SIG-M5 (cell line): Measurements from ENCODE around the gene NNT.
A peak's percentile ranks its signal among the peaks of the same experiment; 100 is the strongest.
"Not testable (repeated sequence)": the region's sequence is repeated elsewhere in the genome, so short reads cannot be mapped to it uniquely, and the experiment has no call there.

Source experiments
- DNase-seq: peaks from one replicate; lab custom pipeline; 2025; lab: John Stamatoyannopoulos, UW

The NNT gene

DNA sequence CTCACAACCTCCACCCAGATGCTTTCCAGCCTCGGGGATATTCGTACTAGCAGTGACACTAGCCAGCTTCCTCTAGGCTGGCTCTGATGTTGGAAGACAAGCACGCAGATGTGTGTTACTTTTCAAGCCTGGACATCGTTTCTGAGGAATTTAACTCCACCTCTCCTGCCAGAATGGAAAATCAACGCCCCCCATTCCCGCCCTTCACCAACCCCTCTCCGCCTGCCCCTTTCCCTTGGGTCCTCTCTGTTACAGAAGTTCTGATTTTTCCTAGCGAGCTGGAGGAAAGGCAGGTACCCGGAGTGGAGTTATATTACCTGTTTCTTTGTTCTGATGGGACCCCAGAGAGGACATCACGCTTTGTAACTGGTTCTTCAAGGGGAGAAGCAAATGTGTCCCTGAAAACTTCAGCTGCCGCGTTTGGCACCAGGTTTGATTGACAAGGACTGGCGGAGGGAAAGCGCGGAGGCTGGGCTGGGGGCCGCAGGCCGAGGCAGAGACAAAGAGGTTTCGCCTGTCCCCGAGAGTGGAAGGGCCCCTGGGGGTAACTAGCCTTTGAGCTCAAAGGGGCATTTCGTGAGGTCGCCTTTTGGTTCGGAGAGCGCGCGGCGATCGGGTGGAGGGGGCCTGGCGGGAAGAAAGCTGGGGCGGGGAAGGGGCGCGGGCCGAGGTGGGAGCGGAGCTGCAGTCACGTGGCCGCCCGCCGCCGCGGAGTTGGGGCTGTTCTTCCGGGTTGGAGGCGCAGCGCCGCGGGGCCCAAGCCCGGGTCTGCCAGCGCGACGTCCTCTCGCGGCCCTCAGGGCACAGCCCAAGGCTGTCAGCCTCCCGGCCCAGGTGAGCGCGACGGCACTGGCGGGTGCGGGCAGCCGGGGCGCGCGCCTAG is at the start of gene NNT:
TSS of gene NNT (plus strand) at position 720 of the 883 bp plus-strand sequence. CDS start 6,016 bp downstream, outside the sequence.
- no peak for DNase-seq

DNA sequence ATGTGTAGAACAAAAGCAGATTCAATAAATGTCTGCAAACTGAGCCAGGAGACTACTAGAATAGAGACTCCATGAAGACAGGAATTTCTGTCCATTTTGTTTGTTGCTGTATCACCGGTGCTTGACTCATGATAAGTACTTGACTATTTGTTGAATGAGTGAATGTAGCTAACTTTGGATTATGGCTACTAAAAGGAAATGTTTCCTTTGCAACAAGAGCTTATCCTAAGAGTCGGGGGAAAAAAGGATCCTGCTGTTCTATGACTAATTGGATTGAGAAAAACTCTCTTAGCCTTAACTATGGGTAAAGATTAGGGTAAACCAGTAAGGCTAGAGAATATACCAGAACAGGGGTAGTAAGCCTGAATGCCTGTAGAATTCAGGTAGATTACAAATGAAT is 49.6 kb upstream of the NNT start:
- no peak for DNase-seq

DNA sequence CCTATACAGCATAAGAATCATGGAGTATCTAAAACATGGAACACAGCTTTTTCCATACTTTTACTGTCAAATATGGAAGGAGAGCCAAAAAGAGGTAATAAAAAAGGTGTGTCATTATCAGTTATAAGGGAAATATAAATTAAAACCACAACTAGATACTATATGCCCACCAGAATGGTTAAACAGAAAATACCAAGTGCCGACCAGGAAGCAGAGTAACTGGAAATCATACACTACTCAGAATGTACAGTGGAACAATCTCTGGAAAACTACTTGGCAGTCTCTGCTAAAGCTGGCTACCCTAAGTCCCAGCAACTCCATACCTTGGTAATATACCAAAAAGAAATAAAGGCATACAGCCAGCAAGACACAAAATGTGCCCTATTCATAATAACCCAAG is 48.5 kb upstream of the NNT start:
- DNase-seq: no peak

DNA sequence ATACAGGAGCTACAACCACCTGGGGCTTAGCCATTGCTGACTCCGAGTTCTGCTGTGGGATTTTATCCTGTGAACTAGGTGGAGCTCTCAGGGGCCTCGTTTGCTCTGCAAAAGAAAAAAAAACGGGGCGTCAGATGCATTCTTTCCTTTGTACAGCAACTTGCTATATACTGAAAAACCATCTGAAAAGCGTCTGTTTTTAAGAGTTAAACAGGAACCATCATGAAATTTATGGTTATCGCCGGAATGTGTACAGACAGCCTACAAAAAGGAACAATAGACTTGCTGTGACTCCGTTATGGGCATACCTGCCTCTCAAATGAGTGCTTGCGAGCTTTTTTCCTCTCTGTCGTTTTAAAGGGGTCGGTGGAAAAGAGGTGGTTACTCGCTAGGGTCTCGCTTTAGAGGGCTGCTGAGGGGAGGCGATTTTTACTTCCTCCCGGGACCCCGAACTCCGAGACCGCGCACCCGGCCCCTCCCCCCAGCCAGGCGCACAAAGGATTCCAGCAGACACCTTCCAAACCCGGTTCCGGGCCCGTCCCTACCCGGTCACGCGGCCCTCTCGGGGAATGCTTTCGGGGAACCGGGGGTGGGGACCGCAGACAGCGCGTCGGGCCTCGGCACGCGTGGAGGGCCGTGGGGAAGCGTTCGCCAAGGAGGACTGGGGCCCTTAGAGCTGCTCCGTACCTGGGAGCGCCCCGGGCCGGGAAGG is 46.9 kb upstream of the NNT start:
- DNase-seq: no peak

DNA sequence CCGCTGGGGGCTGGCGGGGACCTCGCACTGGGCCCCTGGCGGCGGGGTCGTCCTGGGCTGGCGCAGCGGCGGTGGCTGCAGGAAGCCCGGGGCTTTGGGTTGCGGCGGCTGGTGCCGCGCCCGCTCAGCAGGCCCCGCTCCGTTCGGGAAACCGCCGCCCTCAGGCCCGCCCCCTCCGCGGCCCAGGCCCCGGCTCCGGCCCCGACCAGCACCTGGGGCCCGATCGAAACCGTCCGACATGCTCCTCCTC is 46.4 kb upstream of the NNT start:
- not testable (repeated sequence) for DNase-seq

DNA sequence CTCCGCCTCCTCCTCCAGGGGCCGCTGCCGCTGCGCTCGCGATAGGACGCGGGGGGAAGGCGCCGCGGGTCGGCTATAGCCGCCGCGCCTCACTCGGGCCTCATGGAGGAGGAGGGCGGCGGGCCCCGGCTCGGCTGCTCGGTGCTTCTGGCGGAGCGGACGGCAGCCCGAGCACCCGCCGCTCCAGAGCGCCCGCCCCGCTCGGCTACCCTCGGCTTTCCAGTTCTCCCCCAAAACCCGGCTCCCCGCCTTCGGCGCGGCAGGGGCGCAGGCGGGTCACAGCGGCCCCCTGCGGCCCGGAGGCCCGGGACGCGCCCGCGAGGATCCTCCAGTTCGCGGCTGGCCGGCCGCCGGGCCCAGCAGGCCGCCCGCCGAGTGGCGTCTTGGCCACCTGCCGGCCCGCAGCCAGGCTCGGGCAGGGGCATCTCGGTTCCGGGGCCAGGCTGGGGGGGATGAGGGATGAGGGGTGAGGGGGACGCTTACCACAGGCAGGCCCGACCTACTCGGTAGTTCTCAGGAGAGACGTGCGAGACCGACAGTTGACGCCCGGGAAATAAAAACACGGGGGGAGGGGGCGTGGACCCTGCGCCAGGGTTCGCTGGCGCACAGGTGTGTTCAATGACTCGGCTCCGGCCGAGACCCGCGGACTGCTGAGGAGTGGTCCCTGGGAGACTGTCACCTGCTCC is 46.0 kb upstream of the NNT start, which contains the start of gene PAIP1:
TSS of gene PAIP1 (minus strand) at position 221 of the 686 bp plus-strand sequence. CDS start 231 bp downstream, outside the sequence.
- peak; percentile 40 for DNase-seq

DNA sequence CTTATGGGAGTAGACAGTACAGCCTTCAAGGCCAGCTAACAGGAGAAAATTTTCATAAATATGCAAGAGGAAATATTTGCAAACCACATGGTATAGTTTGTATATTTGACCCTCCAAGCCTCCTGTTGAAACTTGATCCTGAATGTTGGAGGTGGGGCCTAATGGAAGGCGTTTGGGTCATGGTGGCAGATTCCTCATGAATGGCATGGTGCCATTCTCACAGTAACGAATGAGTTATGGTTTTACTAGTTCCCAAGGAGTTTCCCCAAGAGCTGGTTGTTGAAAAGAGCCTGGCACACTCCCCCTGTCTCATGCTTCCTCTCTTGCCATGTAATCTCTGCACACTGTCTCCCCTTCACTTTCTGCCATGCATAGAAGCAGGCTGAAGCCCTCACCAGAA is 42.9 kb upstream of the NNT start:
- no peak for DNase-seq

DNA sequence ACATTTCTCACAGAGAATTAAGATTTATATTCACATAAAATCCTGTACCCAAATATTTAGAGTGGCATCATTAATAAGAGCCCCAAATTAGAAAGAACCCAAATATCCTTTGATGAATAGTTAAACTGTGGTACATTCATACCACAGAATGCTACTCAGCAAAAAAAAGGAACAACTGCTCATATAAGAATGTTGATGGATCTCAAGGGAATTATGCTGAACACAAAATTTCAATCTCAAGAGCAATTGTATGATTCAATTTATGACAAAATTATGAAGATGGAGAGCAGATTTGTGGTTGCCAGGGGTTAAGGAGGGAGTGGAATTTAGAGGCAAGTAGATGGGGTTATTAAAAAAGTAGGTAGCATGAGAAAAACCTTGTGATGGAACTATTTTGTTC is 41.6 kb upstream of the NNT start:
- no peak for DNase-seq

DNA sequence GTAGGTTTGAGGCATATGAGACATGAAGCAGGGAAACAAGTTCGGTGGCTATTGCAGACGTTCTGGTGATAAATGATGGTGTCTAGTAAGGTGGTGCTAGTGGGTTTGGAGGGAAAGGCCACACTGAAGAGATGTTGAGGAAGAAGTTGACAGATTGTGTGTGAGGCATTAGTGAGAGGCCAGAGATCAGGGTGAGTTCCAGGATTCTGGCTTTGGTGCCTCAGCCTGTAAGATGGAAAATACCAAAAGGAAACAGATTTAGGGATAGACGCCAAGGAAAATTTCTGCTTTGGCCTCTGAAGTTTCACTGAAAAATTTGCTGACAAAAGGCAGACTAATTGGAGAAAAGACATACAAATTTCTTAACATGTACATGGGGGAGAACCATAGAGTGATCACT is 39.7 kb upstream of the NNT start:
- no peak for DNase-seq

DNA sequence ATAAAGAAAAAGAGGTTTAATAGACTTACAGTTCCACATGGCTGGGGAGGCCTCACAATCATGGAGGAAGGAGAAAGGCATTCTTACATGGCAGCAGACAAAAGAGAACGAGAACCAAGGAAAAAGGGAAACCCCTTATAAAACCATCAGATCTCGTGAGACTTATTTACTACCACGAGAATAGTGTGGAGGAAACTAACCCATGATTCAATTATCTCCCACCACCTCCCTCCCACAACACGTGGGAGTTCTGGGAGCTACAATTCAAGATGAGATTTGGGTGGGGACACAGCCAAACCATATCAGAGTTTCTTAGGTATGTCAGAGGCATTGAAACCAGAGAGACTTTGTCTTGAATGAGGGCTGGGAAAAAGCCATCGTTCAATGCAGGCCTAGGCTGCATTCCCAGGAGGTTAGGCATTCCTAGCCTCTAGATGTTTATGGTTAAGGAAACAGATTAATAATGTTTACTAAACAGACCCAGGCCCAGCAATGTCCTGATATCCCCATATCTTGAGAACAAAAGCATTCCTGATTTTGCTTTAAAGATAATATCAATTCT is 38.6 kb upstream of the NNT start:
- DNase-seq: no peak

DNA sequence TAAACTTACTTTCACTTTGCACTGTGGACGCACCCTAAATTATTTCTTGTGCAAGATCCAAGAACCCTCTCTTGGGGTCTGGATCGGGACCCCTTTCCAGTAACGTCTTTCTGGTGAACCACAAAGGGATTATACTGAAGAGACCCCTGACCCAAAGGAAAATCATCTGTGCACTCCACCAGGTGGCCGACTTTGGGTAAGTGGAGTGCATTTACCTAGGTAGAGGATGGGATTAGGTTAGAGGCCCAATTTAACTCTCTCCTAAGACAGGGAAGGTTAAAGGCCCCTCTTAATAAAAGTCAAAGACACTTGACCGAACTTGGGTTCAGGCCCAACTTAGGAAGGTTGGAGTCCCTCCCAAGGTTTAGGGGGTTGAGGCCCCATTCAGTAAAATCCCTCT is 37.9 kb upstream of the NNT start:
- no peak for DNase-seq

DNA sequence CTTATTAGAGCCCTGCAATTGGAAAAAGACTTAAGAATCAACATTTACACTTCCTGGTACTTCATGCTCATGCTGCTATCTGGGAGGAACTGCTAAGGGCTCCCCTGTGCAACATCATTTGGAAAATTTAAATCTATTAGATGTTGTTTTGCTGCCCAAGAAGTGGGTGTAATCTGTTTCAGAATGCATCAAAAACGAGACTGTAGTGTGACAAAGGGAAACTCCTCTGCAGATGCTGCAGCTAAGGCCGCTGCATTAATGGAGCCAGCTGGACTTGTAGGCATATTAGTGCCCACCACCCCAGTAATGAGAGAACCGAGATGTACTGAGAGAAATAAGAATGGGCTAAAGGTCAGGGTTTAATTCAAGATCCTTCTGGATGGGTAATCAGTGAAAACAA is 35.0 kb upstream of the NNT start:
- DNase-seq: no peak

DNA sequence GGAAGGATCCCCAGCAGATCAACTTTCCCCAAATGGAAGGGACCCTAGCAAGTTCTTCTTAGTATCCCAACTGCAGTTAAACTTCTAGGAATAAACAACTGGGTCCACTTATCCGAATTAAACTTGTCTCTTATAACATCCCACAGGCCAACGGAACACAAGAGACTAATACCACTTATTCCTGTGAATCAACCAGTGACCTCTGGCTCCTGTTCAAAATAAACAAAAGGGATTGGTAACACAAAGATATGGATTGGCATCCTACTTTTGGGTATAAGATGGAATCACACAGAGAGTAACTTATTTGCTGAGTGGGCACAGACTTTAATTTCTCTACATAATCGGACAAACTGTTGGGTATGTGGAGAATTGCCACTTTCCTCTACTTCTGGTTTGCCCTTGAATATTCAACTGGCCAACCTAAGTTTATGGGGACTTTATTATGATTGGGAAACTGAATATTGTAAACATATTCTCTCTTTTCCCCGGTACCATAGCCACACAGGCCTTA is 33.7 kb upstream of the NNT start:
- no peak for DNase-seq

DNA sequence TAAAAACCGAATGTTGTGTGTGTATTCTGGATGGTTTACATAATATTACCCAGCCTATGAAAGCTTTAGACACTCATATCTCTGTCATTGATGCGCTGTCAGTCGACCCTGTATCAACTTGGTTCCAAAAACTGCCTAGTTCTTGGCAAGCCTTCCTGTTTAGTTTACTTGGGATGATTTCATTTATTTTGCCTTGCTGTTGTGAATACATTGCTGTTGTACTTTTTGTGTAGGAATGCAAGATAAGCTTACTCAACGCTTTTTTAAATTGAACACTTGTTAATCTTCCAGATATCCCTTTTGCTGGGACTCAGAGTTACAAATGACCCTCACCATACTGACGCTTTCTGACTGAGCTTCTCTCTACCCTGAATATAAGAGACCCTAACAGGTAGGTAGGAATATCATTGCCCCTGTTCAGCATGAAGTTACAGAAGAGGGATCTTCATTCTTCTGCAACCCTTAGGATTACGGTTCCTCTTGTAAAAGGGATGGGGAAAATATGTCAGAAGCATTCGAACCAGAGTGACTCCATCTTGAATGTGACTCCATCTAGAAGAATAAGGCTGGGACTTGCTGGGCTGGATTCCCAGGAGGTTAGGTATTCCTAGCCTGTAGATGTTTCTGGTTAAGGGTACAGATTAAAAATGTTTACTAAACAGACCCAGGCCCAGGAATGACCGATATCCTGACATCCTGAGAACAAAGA is 32.4 kb upstream of the NNT start:
- no peak for DNase-seq

DNA sequence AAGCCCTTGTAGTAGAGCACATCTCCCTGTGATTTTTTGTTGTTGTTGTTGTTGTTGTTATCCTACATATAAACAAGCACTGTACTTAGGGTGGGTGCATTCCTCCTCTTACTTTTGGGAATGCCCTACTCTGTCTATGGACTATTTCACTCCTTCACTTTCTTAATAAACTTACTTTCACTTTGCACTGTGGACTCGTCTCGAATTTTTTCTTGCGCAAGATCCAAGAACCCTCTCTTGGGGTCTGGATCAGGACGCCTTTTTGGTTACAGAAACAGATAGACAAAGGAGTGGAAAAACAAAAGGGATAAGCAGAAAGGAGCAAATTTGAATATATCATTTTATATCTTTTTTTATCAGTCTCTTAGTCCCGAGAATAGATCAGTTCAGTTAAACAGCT is 31.7 kb upstream of the NNT start:
- DNase-seq: no peak

DNA sequence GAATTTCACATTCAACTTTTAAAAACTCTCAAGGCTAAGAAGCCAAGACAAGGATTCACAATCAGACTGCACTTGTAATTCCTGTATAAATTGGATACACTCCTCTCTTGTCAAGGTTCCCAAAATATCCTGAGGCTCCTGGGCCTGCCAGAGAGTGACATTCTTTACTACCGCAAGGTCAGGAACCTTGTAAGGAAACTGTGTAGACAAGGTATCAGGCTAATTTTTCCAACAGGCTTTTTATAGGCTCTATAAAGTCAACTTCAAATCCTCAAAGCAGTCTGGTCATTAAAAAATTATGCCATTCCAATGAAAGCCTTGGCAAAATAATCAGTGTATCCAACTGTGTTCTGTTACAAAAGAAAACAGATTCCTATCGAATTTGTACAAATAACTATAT is 30.6 kb upstream of the NNT start:
- DNase-seq: no peak

DNA sequence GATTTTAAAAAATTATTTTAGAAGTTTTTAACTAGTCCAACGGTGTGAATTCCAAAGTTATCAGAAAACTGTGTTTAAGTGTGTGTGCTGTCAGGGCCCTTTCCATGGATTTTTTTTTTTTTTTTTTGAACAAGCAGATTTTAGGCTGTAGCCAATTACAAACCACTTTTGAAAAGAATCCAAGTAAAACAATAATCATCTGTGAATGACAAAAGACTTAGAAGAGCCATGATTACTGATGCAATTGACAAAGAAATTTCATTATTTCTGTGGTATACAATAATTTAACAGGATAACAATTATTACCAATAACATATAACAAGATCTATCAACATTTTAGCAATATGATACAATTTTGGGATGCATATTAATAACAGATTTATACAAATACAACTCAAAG is 29.9 kb upstream of the NNT start:
- no peak for DNase-seq

DNA sequence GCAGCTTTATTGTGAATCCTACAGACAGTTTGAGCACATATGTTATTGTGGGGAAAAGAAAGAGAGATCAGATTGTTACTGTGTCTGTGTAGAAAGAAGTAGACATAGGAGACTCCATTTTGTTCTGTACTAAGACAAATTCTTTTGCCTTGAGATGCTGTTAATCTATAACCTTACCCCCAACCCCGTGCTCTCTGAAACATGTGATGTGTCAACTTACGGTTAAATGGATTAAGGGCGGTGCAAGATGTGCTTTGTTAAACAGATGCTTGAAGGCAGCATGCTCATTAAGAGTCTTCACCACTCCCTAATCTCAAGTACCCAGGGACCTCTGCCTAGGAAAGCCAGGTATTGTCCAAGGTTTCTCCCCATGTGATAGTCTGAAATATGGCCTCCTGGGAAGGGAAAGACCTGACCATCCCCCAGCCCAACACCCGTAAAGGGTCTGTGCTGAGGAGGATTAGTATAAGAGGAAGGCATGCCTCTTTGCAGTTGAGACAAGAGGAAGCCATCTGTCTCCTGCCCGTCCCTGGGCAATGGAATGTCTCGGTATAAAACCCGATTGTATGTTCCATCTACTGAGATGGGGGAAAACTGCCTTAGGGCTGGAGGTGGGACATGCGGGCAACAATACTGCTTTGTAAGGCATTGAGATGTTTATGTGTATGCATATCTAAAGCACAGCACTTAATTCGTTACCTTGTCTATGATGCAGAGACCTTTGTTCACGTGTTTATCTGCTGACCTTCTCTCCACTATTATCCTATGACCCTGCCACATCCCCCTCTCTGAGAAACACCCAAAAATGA is 22.4 kb upstream of the NNT start:
- not testable (repeated sequence) for DNase-seq

DNA sequence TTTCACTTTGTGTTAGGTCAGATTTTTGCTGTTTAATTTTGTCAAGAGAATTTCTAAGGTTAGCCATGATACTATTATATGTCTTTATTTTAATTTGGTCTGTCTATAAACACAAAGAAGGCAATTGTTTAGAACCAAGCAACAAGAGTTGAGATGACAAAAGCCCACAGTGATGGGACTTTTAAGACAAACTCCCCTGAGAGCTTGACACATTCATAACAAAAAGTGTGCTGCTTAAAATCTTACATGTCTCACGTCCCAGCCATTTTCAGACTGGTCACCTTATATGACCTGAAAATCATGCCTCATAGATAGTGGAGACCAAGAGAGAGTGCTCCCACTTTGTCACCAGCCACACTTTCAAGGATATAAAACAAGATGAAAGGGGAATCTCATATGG is 21.6 kb upstream of the NNT start:
- DNase-seq: no peak

DNA sequence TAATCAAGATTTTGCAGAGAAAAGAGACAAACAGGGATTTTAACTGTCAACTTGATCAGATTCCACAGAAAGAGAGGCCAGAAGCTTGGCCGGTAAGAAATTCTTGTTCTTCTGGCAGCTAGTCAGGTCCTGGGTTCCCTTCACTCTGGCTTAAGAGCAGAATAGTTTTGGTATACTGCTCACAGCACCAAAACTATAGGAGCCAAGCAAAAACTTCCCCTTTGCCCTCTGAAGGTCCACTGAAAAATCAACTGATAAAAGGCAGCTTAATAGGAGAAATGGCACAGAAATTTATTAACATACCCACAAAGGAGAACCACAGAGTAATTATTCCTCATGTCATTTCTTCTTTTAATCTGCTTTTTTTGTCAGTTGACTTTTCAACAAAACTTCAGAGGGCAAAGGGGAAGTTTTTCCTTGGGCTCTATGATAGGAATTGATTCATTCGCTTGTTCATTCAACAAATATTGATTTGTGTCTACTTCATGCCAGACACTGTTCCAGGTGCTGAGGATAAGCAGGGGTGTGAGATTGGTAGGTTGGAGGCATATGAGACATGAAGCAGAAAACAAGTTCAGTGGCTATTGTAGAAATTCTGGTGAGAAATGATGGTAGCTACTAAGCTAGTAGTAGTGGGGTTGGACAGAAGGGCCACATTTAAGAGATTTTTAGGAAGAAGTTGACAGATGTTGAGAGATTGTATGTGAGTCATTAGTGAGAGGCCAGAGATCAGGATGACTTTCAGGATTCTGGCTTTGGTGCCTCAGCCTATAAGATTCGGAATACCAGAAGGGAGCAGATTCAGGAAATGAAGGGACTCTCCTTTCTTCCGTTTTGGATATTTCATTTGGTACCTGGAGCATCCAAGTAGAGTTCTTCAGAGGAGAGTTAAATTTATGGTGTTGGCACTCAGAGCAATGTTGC is 20.6 kb upstream of the NNT start:
- DNase-seq: no peak
